Ovary (tissue), 10 donors: ENCODE measurements around the gene HTR2B. TPM values are rescaled to one million over a fixed set of nuclear protein-coding genes. Genes with fewer than 3 reads are reported as not detected.
A peak's percentile ranks its signal among the peaks of the same experiment; 100 is the strongest.

ENCODE experiments used
- DNase-seq, 5 donors: peaks; one replicate each; pipeline ENCODE4 v3.0.0-alpha.2; 2019 to 2020
- H3K27ac ChIP-seq, 2 donors: fragments of 200-600 bp; one replicate each; pipeline versions ENCODE4 v1.5.1 to v1.8.0; 2019 to 2022
- H3K27me3 ChIP-seq: fragments of 200-600 bp; one replicate; pipeline ENCODE4 v1.8.0; 2022
- H3K36me3 ChIP-seq: fragments of 200-600 bp; sonication (generic); one replicate; pipeline ENCODE4 v1.5.1; 2019
- H3K4me1 ChIP-seq: one replicate; pipeline ENCODE4 v1.8.1; 2013; ENCODE audit warnings: mild to moderate bottlenecking, moderate library complexity; ENCODE audit not compliant: insufficient read depth
- H3K4me3 ChIP-seq: fragments of 200-600 bp; sonication (generic); one replicate; pipeline ENCODE4 v1.5.1; 2017
- H3K9me3 ChIP-seq, 2 donors: fragments of 200-600 bp in 1 of 2; sonication (generic) in 1 of 2; one replicate each; pipeline versions ENCODE4 v1.5.1 to v1.8.1; 2013 to 2019; ENCODE audit warnings: mild to moderate bottlenecking in 1 of 2, moderate library complexity in 1 of 2
- EP300 ChIP-seq: sonication (generic); formaldehyde crosslinking; IDR thresholded peaks from one replicate; pipeline ENCODE4 v1.6.1; 2017; ENCODE audit warnings: antibody characterized with exemption
- POLR2A ChIP-seq: fragments of 450-650 bp; IDR thresholded peaks from one replicate; pipeline ENCODE4 v1.6.1; 2017; ENCODE audit warnings: antibody characterized with exemption, mild to moderate bottlenecking, moderate library complexity
- WGBS, 3 donors: extraction: QIAGEN DNeasy Blood & Tissue Kit in 1 of 3; methylation state at CpG; one replicate each; pipeline versions ENCODE4 v1.1.5 to v1.1.7; 2013 to 2017; 5-methylcytosine and 5-hydroxymethylcytosine counted together
- intact Hi-C, 4 donors: fragments of 100-400 bp; cut with DNase I; formaldehyde crosslinking; loops; one replicate each; pipeline versions ENCODE4 v1.11.0 to v1.15.1; 2022 to 2023
- long read RNA-seq, 3 donors: library from polyadenylated mRNA in 2 of 3; unstranded in 2 of 3; transcript quantifications; one replicate each; pipeline ENCODE4 v2.0.0 and lab custom pipeline, GENCODE V29; 2021 to 2026
- polyA plus RNA-seq, 2 donors: library from polyadenylated mRNA; stranded (reverse); fragments of 200-250 nt in 1 of 2; fragments of 350-450 nt in 1 of 2; fragmentation: Illumina TruSeq in 1 of 2; extraction: RNeasy Lipid Tissue Mini Kit (QIAGEN cat#74804) in 1 of 2; gene quantifications; one replicate each; pipeline ENCODE4 v1.2.3, GENCODE V29; 2013 to 2014
- total RNA-seq, 7 donors: library from RNA; depleted of rRNA in 2 of 7; stranded (reverse); fragments of >200 nt in 2 of 7; fragmentation: NEBNext Ultra II Directional in 3 of 7; extraction: Animal tissue kit (Norgen Biotek cat#: 25700) in 3 of 7; gene quantifications; one replicate each; pipeline versions ENCODE4 v1.1.0 to v1.2.4, GENCODE V29; 2016 to 2023
- TF ChIP-seq, protein P1 (sequence below), 3 donors: fragments of 450-650 bp in 2 of 3; fragments of 200-600 bp in 1 of 3; IDR thresholded peaks; one replicate each; pipeline versions ENCODE4 v1.5.1 to v1.8.0; 2016 to 2022; ENCODE audit warnings: antibody characterized with exemption in 3 of 3, mild to moderate bottlenecking in 1 of 3
- donor health status: DM: no; HTN: no; CAD: no; lungs with moderate emphysema.
- donor health status: DM: no; HTN: no; CAD: no.
- donor health status: Bipolar disorder and iron deficiency.
- donor health status: DM: yes; HTN: yes; CAD: no.
- donor health status: DM: no; HTN: no; CAD: no.
- donor health status: DM: yes; HTN: yes; CAD: no.

The HTR2B gene
- 1 to 10 TPM in 3 of 7 donors, under 1 TPM in 3, not detected in 1; 0.15 to 2.0 (median 0.88) TPM for total RNA-seq
- polyA plus RNA-seq, result 1 to 10 TPM in 1 of 2 donors, under 1 TPM in 1; 0.64 to 3.0 TPM
- long read RNA-seq, donor 1, partial matches to known transcripts, result 0 of 5 reads
- long read RNA-seq, donor 1, other reads (novel, unspliced or antisense), result 2 of 5 reads
- long read RNA-seq, donor 2, partial matches to known transcripts, result 431 of 473 reads
- long read RNA-seq, donor 2, other reads (novel, unspliced or antisense), result 42 of 473 reads
- long read RNA-seq, donor 3, partial matches to known transcripts, result 1 of 3 reads
- long read RNA-seq, donor 3, other reads (novel, unspliced or antisense), result 2 of 3 reads

DNA sequence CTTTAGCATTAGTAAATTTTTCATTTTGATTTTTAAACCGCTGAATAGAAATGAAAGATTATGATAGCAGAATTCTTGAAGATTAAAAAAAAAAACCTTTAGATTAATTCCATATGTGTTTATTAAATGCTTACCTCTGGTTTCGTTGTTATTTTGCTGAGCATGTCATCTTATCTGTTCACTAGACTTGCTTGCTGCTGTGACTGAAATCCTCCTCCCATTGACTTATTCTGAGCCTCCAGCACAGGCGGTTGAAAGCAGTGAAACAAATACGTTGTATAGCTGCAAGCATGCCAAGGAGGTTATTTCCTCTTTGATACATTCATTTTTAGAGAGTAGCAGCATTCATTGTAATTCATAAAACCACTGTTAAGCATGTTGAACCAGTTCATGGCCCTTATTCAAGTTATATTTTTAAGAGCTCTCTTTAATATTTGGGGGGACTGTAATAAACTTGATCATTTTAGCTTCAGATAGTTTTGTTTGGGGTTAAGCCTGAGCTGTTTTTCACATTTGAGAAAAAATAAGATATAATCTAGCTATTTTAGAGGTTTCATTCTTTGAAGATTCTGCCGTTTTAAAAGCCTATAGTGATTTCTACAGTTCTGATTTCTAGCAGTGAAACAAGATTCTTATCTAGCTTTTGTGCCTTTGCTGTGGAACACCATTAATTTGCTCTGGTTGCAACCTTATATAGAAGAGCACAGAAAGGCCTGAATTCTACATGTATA, at the start of gene HTR2B:
Gene HTR2B (minus strand): TSS at position 205 of the 731 bp plus-strand sequence. CDS start 1,278 bp downstream, outside the sequence.
- Histone ChIP-seq H3K4me1 (peaks cover 3% of the 10 kb centered on the region), H3K27me3 (no peaks in the 10 kb centered on the region), H3K4me3 (peak within 1 kb of the TSS; percentile 25), H3K36me3 (no peaks in the 10 kb centered on the region), H3K27ac (peak within 1 kb of the TSS in 1 of 2 donors; percentile 4), H3K9me3 (no peaks in the 10 kb centered on the region)
- whole genome bisulfite sequencing, 3 donors, result 11 to 19% (median 17%) methylated on average over 5 of the region's 5 CpGs
- DNase-seq, result no peak
- intact Hi-C loops, result no loop called here
- TF ChIP-seq, protein P1, sequence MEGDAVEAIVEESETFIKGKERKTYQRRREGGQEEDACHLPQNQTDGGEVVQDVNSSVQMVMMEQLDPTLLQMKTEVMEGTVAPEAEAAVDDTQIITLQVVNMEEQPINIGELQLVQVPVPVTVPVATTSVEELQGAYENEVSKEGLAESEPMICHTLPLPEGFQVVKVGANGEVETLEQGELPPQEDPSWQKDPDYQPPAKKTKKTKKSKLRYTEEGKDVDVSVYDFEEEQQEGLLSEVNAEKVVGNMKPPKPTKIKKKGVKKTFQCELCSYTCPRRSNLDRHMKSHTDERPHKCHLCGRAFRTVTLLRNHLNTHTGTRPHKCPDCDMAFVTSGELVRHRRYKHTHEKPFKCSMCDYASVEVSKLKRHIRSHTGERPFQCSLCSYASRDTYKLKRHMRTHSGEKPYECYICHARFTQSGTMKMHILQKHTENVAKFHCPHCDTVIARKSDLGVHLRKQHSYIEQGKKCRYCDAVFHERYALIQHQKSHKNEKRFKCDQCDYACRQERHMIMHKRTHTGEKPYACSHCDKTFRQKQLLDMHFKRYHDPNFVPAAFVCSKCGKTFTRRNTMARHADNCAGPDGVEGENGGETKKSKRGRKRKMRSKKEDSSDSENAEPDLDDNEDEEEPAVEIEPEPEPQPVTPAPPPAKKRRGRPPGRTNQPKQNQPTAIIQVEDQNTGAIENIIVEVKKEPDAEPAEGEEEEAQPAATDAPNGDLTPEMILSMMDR (IDR thresholded peaks at IDR 0.05), result no peak
- TF ChIP-seq POLR2A, result no peak
- TF ChIP-seq EP300, result no peak

DNA sequence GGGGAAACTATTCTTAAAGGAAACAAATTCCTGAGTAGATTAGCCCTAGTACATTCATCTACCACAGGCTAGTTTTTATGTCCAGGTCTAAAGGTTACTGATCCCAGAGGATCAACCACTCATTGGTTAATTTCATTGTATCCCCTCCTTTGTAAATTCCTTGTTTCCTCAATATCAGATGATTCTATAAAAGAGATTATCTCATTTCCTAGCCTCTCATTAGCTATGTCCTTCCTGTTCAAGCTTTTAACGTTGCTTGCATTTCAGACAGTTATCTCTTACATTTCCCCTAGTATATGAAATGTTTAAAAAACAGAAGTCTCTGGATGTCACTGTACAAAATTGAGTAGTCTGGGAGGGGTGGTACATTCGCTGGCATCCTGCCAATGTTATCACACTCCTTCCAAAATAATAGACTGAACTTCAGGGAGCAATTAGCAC, 49.4 kb upstream of the HTR2B start:
- Histone ChIP-seq H3K27me3 (no peaks in the 10 kb centered on the region), H3K4me1 (no peaks in the 10 kb centered on the region), H3K9me3 (no peaks in the 10 kb centered on the region), H3K4me3 (no peak overlapping the region), H3K27ac (no peak overlapping the region), H3K36me3 (no peaks in the 10 kb centered on the region)
- WGBS, 3 donors, result 2 to 8% (median 8%) methylated on average over 2 of the region's 2 CpGs
- TF ChIP-seq POLR2A (no peak), EP300 (no peak)
- TF ChIP-seq, protein P1 (IDR thresholded peaks at IDR 0.05), result no peak
- intact Hi-C loops, result no loop called here
- DNase-seq, result no peak

DNA sequence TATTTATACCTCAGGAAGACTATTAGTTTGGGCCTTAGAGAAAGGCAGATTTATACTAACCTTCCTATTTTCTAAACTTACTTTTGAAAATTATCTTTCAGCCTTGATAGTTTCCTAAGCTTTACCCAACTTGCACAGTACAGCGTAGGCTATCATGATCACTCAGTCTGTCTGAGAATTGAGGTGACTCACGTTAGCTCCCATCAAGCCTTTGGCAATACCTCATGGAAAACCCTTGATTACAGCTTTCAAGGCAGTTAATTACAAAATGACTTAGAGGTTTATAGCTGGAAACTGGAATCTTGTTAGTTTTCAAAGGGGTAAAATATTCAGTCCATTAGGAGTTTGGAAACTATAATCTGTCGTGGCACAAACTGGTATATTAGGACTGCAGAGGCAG, 47.2 kb upstream of the HTR2B start:
- Histone ChIP-seq H3K27ac (no peak overlapping the region), H3K27me3 (no peaks in the 10 kb centered on the region), H3K4me1 (no peaks in the 10 kb centered on the region), H3K4me3 (no peak overlapping the region), H3K36me3 (no peaks in the 10 kb centered on the region), H3K9me3 (no peaks in the 10 kb centered on the region)
- no peak for DNase-seq
- TF ChIP-seq EP300 (no peak), POLR2A (no peak)
- TF ChIP-seq, protein P1 (IDR thresholded peaks at IDR 0.05), result no peak
- intact Hi-C loops, result no loop called here
- WGBS, 3 donors, result 65 to 91% (median 72%) methylated on average over 3 of the region's 3 CpGs

DNA sequence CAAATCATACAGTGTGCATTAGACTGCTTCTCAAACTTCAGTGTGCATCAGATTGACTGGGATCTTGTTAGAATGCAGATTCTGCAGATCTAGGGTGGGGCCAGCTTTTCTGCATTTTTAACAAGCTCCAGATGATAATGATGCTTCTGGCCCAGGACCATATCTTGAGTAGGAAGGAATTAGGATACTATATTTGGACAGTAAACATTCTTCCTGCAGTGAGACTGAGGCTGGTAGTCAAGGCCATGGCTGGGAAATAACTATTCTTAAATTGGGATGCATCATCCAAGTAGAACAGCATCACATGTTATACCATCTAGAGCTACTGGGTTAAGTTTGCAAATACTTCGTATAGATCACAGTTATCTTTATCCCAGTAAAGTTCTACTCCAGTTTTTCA, 45.2 kb upstream of the HTR2B start:
- TF ChIP-seq, protein P1 (IDR thresholded peaks at IDR 0.05), result no peak
- TF ChIP-seq EP300, result no peak
- TF ChIP-seq POLR2A, result no peak
- 4 to 23% (median 13%) methylated on average over 1 of the region's 1 CpG for WGBS, 3 donors
- no peaks in the 10 kb centered on the region for H3K27me3 ChIP-seq
- intact Hi-C loops, result no loop called here
- H3K36me3 ChIP-seq, result no peaks in the 10 kb centered on the region
- DNase-seq, result no peak
- no peaks in the 10 kb centered on the region for H3K4me1 ChIP-seq
- no peak overlapping the region for H3K4me3 ChIP-seq
- H3K9me3 ChIP-seq, result no peaks in the 10 kb centered on the region
- no peak overlapping the region for H3K27ac ChIP-seq
